C4-2B (cell line): Measurements from ENCODE around the gene R3HCC1L.

Experiments
- ZFX ChIP-seq: fragments of 450-650 bp; IDR thresholded peaks from 2 replicates; pipeline ENCODE4 v1.6.1; 2017
- TF ChIP-seq, protein P1 (sequence below): fragments of 450-650 bp; conservative IDR thresholded peaks from 2 replicates; pipeline ENCODE4 v1.5.1; 2017; ENCODE audit warnings: mild to moderate bottlenecking

DNA sequence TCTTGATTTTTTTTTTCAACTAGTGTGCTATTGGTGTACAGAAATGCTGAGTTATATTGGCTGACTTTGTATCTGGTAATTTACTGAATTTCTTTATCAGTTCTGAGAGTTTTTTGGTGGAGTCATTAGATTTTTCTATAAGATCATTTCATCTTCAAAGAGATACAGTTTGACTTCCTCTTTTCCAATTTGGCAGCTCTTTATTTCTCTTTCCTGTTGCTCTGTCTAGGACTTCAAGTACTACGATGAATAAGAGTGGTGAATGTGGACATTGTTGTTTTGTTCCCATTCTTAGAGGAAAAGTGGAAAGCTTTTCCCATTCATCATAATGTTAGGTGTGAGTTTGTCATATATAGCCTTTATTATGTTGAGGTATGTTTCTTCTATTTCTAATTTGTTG, 83.3 kb downstream of the R3HCC1L start:
- TF ChIP-seq, protein P1, sequence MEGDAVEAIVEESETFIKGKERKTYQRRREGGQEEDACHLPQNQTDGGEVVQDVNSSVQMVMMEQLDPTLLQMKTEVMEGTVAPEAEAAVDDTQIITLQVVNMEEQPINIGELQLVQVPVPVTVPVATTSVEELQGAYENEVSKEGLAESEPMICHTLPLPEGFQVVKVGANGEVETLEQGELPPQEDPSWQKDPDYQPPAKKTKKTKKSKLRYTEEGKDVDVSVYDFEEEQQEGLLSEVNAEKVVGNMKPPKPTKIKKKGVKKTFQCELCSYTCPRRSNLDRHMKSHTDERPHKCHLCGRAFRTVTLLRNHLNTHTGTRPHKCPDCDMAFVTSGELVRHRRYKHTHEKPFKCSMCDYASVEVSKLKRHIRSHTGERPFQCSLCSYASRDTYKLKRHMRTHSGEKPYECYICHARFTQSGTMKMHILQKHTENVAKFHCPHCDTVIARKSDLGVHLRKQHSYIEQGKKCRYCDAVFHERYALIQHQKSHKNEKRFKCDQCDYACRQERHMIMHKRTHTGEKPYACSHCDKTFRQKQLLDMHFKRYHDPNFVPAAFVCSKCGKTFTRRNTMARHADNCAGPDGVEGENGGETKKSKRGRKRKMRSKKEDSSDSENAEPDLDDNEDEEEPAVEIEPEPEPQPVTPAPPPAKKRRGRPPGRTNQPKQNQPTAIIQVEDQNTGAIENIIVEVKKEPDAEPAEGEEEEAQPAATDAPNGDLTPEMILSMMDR, result no peak
- no peak for TF ChIP-seq ZFX
